K562 (cell line): Measurements from ENCODE around the gene SIRT5. TPM values are rescaled to one million over a fixed set of nuclear protein-coding genes. Genes with fewer than 3 reads are reported as not detected.
A peak's percentile ranks its signal among the peaks of the same experiment; 100 is the strongest.

Source experiments
- ARID2 ChIP-seq: fragments of 450-650 bp; IDR thresholded peaks from 2 replicates; pipeline ENCODE4 v1.6.1; 2017; ENCODE audit warnings: antibody characterized with exemption, mild to moderate bottlenecking
- ATF1 ChIP-seq, 2 experiments: fragments of 450-650 bp in 1 of 2; IDR thresholded peaks; 2 replicates each; pipeline ENCODE4 v1.6.1; 2016; ENCODE audit warnings: missing compliant biosample characterization in 1 of 2, missing genetic modification characterization in 1 of 2
- CBX8 ChIP-seq: fragments of 200-600 bp; sonication (generic); IDR thresholded peaks from 2 replicates; pipeline ENCODE4 v1.6.1; 2012; ENCODE audit warnings: borderline replicate concordance, mixed run types, low read depth, mild to moderate bottlenecking, moderate library complexity, mixed read lengths, low read length, control low read depth, inconsistent platforms; ENCODE audit not compliant: poor library complexity, severe bottlenecking; ENCODE audit errors: extremely low read depth
- CHD1 ChIP-seq: fragments of 200-600 bp; sonication (generic); IDR thresholded peaks from one replicate; pipeline ENCODE4 v1.6.1; 2012; ENCODE audit warnings: mild to moderate bottlenecking, moderate library complexity, low read length, inconsistent platforms
- DDX20 ChIP-seq: fragments of 450-650 bp; IDR thresholded peaks from 2 replicates; pipeline ENCODE4 v1.6.1; 2016; ENCODE audit warnings: missing genetic modification characterization, low read depth, mild to moderate bottlenecking, missing compliant biosample characterization, moderate library complexity
- DPF2 ChIP-seq: fragments of 450-650 bp; IDR thresholded peaks from 2 replicates; pipeline ENCODE4 v1.6.1; 2016
- ESRRB ChIP-seq: fragments of 250-450 bp; sonication (Bioruptor Pico); IDR thresholded peaks from 2 replicates; pipeline ENCODE4 v1.5.0; 2020; ENCODE audit warnings: mild to moderate bottlenecking, moderate library complexity, borderline replicate concordance
- FOSL1 ChIP-seq: fragments of 200-800 bp; sonication (Bioruptor generic); conservative IDR thresholded peaks from 2 replicates; pipeline ENCODE4 v1.6.1; 2016; ENCODE audit warnings: missing genetic modification characterization, missing compliant biosample characterization
- GTF2A2 ChIP-seq: IDR thresholded peaks from 2 replicates; pipeline ENCODE4 v1.6.1; 2016; ENCODE audit warnings: mild to moderate bottlenecking, missing genetic modification characterization, missing compliant biosample characterization
- HMGN3 ChIP-seq: IDR thresholded peaks from 2 replicates; pipeline ENCODE4 v1.6.1; 2011; ENCODE audit warnings: borderline replicate concordance, low read depth, mild to moderate bottlenecking, mixed read lengths, low read length; ENCODE audit not compliant: insufficient read length; ENCODE audit errors: extremely low read depth
- KAT2B ChIP-seq: IDR thresholded peaks from one replicate; pipeline ENCODE4 v1.6.1; 2012; ENCODE audit warnings: low read depth, mild to moderate bottlenecking, control low read depth, inconsistent platforms, low read length, moderate library complexity
- KLF13 ChIP-seq: fragments of 450-650 bp; IDR thresholded peaks from 2 replicates; pipeline ENCODE4 v1.6.1; 2016; ENCODE audit warnings: missing genetic modification characterization, low read depth, mild to moderate bottlenecking, missing compliant biosample characterization, moderate library complexity, borderline replicate concordance
- MAFK ChIP-seq: IDR thresholded peaks from 2 replicates; pipeline ENCODE4 v1.6.1; 2011; ENCODE audit warnings: low read length, improper control_type of control experiment
- MIER1 ChIP-seq: fragments of 450-650 bp; IDR thresholded peaks from 2 replicates; pipeline ENCODE4 v1.6.1; 2016; ENCODE audit warnings: antibody characterized with exemption, mild to moderate bottlenecking, low read depth
- NRF1 ChIP-seq, 2 experiments: fragments of 450-650 bp; IDR thresholded peaks in 1 of 2; conservative IDR thresholded peaks in 1 of 2; 2 replicates each; pipeline ENCODE4 v1.6.1; 2014; ENCODE audit warnings: mild to moderate bottlenecking in 2 of 2
- PML ChIP-seq: IDR thresholded peaks from 2 replicates; pipeline ENCODE4 v1.6.1; 2012; ENCODE audit warnings: low read length, inconsistent platforms
- RB1 ChIP-seq: fragments of 450-650 bp; IDR thresholded peaks from 2 replicates; pipeline ENCODE4 v1.6.1; 2017; ENCODE audit warnings: low read depth, mild to moderate bottlenecking
- TRIM24 ChIP-seq, 2 experiments: fragments of 450-650 bp; IDR thresholded peaks; 2 replicates each; pipeline ENCODE4 v1.6.1; 2016
- ZKSCAN1 ChIP-seq: fragments of 150-350 bp; IDR thresholded peaks from 2 replicates; pipeline ENCODE4 v1.6.1; 2016; ENCODE audit warnings: low read depth, low read length
- ZNF12 ChIP-seq: sonication (generic); formaldehyde crosslinking; IDR thresholded peaks from 2 replicates; pipeline ENCODE4 v1.4.0; 2020; ENCODE audit warnings: mild to moderate bottlenecking, missing genetic modification reagents
- ZNF140 ChIP-seq: fragments of 250-450 bp; sonication (Bioruptor Pico); IDR thresholded peaks from 2 replicates; pipeline ENCODE4 v1.8.0; 2021; ENCODE audit warnings: moderate library complexity, mild to moderate bottlenecking, inconsistent platforms
- ZNF79 ChIP-seq: fragments of 250-450 bp; sonication (Bioruptor Pico); IDR thresholded peaks from 2 replicates; pipeline ENCODE4 v1.4.0; 2020; ENCODE audit warnings: low read depth, mild to moderate bottlenecking, moderate library complexity
- polyA plus RNA-seq, 8 experiments: library from polyadenylated mRNA; depleted of rRNA in 4 of 8; stranded (reverse) in 5 of 8; unstranded in 3 of 8; fragments of >200 nt; fragmentation: Nextera tagmentation in 2 of 8; fragmentation: Illumina TruSeq in 1 of 8; extraction: Ambion mirVana in 2 of 8; extraction: Trizol in 1 of 8; gene quantifications; 2 replicates each; pipeline versions ENCODE4 v1.2.1 to v1.2.3, GENCODE V29; 2011 to 2014; ENCODE audit warnings: inconsistent platforms in 1 of 8, missing spikeins in 1 of 8
- total RNA-seq, 7 experiments: library from RNA; depleted of rRNA in 6 of 7; stranded (reverse); fragments of >200 nt in 6 of 7; fragmentation: Illumina TruSeq in 2 of 7; extraction: Trizol in 2 of 7; gene quantifications; 2 replicates each; pipeline versions ENCODE4 v1.2.1 to v1.2.3, GENCODE V29; 2011 to 2021; ENCODE audit warnings: low replicate concordance in 1 of 7
- TF ChIP-seq, protein P1 (sequence below): fragments of 450-650 bp; formaldehyde crosslinking; IDR thresholded peaks from 2 replicates; pipeline ENCODE4 v1.4.0; 2020; ENCODE audit warnings: mild to moderate bottlenecking, moderate library complexity
- TF ChIP-seq, protein P2 (sequence below): IDR thresholded peaks from 2 replicates; pipeline ENCODE4 v1.6.1; 2011; ENCODE audit warnings: borderline replicate concordance, low read depth, mild to moderate bottlenecking, moderate library complexity, low read length; ENCODE audit not compliant: insufficient read depth, poor library complexity, severe bottlenecking
- TF ChIP-seq, protein P3 (sequence below): sonication (generic); formaldehyde crosslinking; IDR thresholded peaks from 2 replicates; pipeline ENCODE4 v1.8.0; 2022; ENCODE audit warnings: mild to moderate bottlenecking, missing genetic modification reagents

Gene SIRT5
- total and polyA plus RNA-seq, 9 of the 15 experiments (the other 6 are each of a cell fraction or from before 2014, with no cell fraction given) = 2.1 to 15.7 (median 11.4) TPM

DNA sequence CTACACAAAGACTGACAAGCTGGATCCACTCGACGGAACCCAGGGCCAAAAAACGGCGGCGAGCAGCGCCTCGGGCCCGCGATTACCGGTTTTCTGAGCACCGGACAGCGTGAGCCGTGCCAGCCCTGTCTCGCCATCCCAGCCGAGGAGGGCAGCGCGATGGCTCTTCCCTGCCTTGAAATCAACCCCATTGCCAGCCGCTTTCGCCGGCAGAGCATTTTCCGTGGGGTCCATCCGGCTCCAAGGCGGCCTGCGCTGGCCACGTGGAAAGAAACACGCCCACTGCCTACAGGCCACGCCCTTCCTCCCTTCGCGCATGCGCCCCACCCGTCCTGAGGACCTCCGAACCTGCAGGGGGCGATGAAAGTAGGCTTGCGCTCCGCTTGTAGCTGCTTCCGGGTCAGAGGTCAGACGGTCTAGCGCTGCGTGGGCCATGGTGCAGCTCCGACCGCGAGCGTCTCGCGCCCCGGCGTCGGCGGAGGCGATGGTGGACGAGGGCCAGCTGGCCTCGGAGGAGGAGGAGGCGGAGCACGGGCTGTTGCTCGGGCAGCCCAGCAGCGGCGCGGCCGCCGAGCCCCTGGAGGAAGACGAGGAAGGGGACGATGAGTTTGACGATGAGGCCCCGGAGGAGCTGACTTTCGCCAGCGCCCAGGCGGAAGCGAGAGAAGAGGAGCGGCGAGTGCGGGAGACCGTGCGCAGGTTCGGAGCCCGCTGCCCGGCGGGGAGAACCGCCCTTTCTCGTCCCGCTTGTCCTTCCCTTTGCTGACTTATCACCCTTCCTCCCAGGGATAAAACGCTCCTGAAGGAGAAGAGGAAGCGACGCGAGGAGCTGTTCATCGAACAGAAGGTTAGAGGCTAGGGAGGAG is 40.8 kb downstream of the SIRT5 start, which contains the start of gene NOL7 (continued):
- TF ChIP-seq RB1 (peak; percentile 96), ZNF140 (CRISPR knock-in tag) (no peak), CBX8 (no peak), ESRRB (no peak), GTF2A2 (tag) (peak; percentile 68), KLF13 (tag) (peak; percentile 99), ZKSCAN1 (peak; percentile 81; the same call in 1 of the 2 replicates), DPF2 (no peak; the same call in 1 of the 2 replicates), PML (peak; percentile 58), TRIM24 (IDR thresholded peaks at IDR 0.05) (peak in 1 of 2 experiments; percentile 60; a peak in 1 of 4 replicates), KAT2B (peak; percentile 80), ZNF79 (no peak), CHD1 (peak; percentile 22), ARID2 (0 out of 2 replicates have a peak, but pooled peaks have one; percentile 13), MAFK (peak; percentile 9; the same call in 1 of the 2 replicates), ATF1 (CRISPR knock-in tag; IDR thresholded peaks at IDR 0.05) (no peak), ATF1 (tag; IDR thresholded peaks at IDR 0.05) (peak; percentile 87), NRF1 (conservative IDR thresholded peaks at IDR 0.05 in 1 of 2, IDR thresholded peaks at IDR 0.05 in 1 of 2) (peak; percentile 95 to 97), MIER1 (no peak), FOSL1 (peak; percentile 51), HMGN3 (peak; percentile 63), ZNF12 (peak; percentile 57; the same call in 1 of the 2 replicates), DDX20 (tag) (no peak)
- TF ChIP-seq, protein P1, sequence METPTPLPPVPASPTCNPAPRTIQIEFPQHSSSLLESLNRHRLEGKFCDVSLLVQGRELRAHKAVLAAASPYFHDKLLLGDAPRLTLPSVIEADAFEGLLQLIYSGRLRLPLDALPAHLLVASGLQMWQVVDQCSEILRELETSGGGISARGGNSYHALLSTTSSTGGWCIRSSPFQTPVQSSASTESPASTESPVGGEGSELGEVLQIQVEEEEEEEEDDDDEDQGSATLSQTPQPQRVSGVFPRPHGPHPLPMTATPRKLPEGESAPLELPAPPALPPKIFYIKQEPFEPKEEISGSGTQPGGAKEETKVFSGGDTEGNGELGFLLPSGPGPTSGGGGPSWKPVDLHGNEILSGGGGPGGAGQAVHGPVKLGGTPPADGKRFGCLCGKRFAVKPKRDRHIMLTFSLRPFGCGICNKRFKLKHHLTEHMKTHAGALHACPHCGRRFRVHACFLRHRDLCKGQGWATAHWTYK = peak; percentile 76
- TF ChIP-seq, protein P2, sequence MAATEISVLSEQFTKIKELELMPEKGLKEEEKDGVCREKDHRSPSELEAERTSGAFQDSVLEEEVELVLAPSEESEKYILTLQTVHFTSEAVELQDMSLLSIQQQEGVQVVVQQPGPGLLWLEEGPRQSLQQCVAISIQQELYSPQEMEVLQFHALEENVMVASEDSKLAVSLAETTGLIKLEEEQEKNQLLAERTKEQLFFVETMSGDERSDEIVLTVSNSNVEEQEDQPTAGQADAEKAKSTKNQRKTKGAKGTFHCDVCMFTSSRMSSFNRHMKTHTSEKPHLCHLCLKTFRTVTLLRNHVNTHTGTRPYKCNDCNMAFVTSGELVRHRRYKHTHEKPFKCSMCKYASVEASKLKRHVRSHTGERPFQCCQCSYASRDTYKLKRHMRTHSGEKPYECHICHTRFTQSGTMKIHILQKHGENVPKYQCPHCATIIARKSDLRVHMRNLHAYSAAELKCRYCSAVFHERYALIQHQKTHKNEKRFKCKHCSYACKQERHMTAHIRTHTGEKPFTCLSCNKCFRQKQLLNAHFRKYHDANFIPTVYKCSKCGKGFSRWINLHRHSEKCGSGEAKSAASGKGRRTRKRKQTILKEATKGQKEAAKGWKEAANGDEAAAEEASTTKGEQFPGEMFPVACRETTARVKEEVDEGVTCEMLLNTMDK = peak; percentile 100
- TF ChIP-seq, protein P3, sequence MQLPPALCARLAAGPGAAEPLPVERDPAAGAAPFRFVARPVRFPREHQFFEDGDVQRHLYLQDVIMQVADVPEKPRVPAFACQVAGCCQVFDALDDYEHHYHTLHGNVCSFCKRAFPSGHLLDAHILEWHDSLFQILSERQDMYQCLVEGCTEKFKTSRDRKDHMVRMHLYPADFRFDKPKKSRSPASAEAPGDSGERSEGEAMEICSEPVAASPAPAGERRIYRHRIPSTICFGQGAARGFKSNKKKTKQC = peak; percentile 89
